Endometrial microvascular endothelial cells (primary cell): ENCODE results near the gene FGFR3. TPM values are rescaled to one million over a fixed set of nuclear protein-coding genes. Genes with fewer than 3 reads are reported as not detected.

Experiments used
- in situ Hi-C: cut with HindIII; loops from 2 replicates; pipeline ENCODE4 v1.10.0; 2017; ENCODE audit warnings: low sequenced_read_pairs, low pct_unique_long_range_greater_than_20kb; ENCODE audit errors: inconsistent ontology term
- total RNA-seq: library from RNA; depleted of rRNA; stranded (reverse); fragments of >200 nt; gene quantifications from one replicate; pipeline ENCODE4 v1.2.3, GENCODE V29; 2015; ENCODE audit errors: inconsistent ontology term

Gene FGFR3
- total RNA-seq, 1 donor from 2014 or later, result 0.19 TPM

- in situ Hi-C loops, result no loop called here
These were observed 25.9 kb upstream of the FGFR3 start for GRCh38 chr4:1767061-1767769.

DNA sequence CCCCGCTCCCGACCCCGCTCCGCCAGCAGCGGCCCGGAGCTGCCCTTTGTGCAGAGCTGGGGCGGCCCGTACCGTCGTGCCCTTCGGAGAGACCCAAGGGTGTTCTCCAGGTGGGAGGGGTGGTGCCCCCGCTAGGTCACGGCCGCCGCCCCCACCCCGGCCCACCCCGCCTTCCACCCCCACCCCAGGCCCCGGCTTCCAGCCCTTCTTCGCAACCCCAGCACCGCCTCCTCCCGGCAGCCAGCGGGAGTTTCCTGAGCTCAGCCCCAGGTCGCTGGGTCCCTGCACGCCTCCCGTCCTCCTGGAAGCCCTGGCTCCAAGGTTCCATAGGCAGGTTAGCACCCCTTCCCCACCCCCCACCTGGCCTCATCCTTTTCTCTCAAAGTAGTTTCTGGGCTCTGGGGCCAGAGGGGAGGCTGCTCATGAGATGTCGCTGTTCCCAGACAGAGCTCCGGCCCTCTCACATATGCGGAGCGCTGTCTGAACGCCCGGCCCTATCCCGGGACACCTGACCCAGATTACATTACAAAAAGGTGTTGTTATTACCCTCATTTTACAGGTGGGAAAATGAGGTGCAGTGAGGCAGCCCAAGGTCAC is 25.2 kb upstream of the FGFR3 start:
- in situ Hi-C loops, result no loop called here

GRCh38 chr4:1768367-1769034 is 24.6 kb upstream of the FGFR3 start:
- in situ Hi-C loops, result no loop called here

- in situ Hi-C loops, result no loop called here
These were observed 23.4 kb upstream of the FGFR3 start for GRCh38 chr4:1769692-1770091.

GRCh38 chr4:1770245-1770644 is 22.8 kb upstream of the FGFR3 start:
- in situ Hi-C loops, result no loop called here

GRCh38 chr4:1770791-1771231 is 22.3 kb upstream of the FGFR3 start:
- in situ Hi-C loops, result no loop called here

GRCh38 chr4:1771555-1772305 is 21.4 kb upstream of the FGFR3 start:
- in situ Hi-C loops, result no loop called here

DNA sequence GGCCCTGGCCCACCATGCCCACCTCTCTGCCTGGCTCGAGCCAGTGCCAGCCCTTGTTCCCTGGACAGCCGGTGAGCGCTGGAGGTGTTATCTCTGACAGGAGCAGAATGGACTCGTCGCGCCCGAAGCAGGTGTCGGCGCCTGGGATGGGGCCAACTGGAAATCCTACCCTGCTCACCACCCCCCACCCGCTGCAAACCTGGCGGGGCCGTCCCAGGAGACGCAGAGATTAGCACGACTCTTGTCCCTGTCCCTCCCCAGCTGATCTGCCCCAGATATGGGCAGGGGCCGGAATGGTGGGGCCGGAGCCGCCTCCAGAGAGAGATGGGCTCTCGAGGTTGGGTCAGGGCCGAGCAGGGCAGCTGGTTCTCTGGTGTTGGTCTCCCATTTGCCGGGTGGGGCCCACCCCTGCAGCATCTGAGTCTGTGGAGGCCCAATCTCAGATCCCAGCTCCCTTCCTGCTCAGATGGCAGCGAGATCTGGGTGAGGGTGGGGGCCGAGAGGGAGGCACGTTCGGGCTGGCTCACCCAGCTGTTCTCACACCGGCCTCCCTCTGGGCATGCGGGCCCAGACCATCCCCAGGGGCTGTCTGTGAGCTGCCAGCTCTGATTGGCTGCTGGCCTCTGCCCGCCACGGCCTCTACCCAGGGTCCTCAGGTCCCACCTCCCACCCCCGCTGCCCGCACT is 20.1 kb upstream of the FGFR3 start:
- in situ Hi-C loops, result no loop called here

GRCh38 chr4:1773754-1774153 is 19.3 kb upstream of the FGFR3 start:
- in situ Hi-C loops, result no loop called here

GRCh38 chr4:1775731-1776500 is 17.2 kb upstream of the FGFR3 start:
- in situ Hi-C loops, result no loop called here

DNA sequence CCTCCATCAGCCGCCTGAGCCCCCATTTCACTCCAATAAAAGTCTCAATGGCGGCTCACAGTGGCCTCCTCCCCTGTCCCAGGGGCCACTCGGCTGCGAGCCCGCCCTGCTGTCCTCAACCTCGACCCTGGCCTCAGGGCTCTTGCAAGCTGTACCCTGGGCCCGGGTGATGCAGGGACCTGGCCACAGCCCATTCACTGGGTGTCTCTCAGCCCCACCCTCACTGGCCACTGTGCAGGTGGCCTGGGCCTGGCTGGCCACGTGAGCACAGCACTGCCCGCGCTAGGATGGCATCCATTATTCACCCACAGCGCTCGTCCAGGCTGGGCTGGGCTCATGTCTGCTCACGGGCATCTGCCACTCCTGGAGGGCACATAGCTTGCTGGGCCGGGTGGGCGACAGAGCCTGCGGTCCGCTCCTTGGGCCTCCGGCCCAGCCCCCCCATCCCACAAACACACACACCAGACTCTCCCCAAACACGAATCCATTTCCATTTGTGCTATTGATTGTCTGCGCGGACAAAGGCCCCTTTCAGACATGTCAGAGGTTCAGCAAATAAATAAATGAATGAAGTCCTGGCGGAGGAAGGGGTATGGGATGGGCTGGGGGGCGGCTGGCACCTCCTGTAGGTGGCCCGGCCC is 16.5 kb upstream of the FGFR3 start:
- in situ Hi-C loops, result no loop called here

GRCh38 chr4:1777822-1778641 is 15.1 kb upstream of the FGFR3 start:
- in situ Hi-C loops, result no loop called here

GRCh38 chr4:1778642-1779392 is 14.3 kb upstream of the FGFR3 start:
- in situ Hi-C loops, result no loop called here

GRCh38 chr4:1779588-1780382 is 13.3 kb upstream of the FGFR3 start:
- in situ Hi-C loops, result no loop called here

GRCh38 chr4:1780435-1780834 is 12.7 kb upstream of the FGFR3 start:
- in situ Hi-C loops, result no loop called here

- in situ Hi-C loops, result no loop called here
These were observed 10.1 kb upstream of the FGFR3 start for GRCh38 chr4:1783015-1783414.
